Hepatocyte (in vitro differentiated cells): ENCODE data around the gene AADAT. TPM values are rescaled to one million over a fixed set of nuclear protein-coding genes. Genes with fewer than 3 reads are reported as not detected.

Experiments used
- DNase-seq: peaks from one replicate; pipeline ENCODE4 v3.0.0-alpha.2; 2016; ENCODE audit warnings: low spot score
- H2AFZ ChIP-seq: fragments of 200-600 bp; sonication (generic); 2 replicates; pipeline ENCODE4 v1.6.0; 2016; ENCODE audit warnings: antibody characterized with exemption, mild to moderate bottlenecking
- H3K27ac ChIP-seq: fragments of 200-600 bp; sonication (generic); 2 replicates; pipeline ENCODE4 v1.5.1; 2016; ENCODE audit warnings: mild to moderate bottlenecking
- H3K27me3 ChIP-seq: fragments of 200-600 bp; sonication (generic); 2 replicates; pipeline ENCODE4 v1.6.1; 2016
- H3K36me3 ChIP-seq: fragments of 200-600 bp; sonication (generic); replicated peaks from 2 replicates; pipeline ENCODE4 v1.5.1; 2016; ENCODE audit warnings: low read depth; ENCODE audit not compliant: insufficient read depth
- H3K4me1 ChIP-seq: fragments of 200-600 bp; sonication (generic); 2 replicates; pipeline ENCODE4 v1.5.1; 2016; ENCODE audit warnings: mild to moderate bottlenecking, moderate library complexity; ENCODE audit not compliant: insufficient read depth
- H3K4me2 ChIP-seq: fragments of 200-600 bp; sonication (generic); 2 replicates; pipeline ENCODE4 v1.6.0; 2016
- H3K4me3 ChIP-seq: fragments of 200-600 bp; sonication (generic); 2 replicates; pipeline ENCODE4 v1.5.1; 2016; ENCODE audit warnings: mild to moderate bottlenecking
- H3K79me2 ChIP-seq: fragments of 200-600 bp; sonication (generic); 2 replicates; pipeline ENCODE4 v1.6.0; 2017; ENCODE audit warnings: mild to moderate bottlenecking
- H3K9me2 ChIP-seq: fragments of 200-600 bp; sonication (generic); replicated peaks from 2 replicates; pipeline ENCODE4 v1.6.0; 2017; ENCODE audit warnings: mild to moderate bottlenecking; ENCODE audit not compliant: insufficient read depth
- H3K9me3 ChIP-seq: fragments of 200-600 bp; sonication (generic); 2 replicates; pipeline ENCODE4 v1.5.1; 2016; ENCODE audit warnings: low read depth, mild to moderate bottlenecking
- H4K20me1 ChIP-seq: fragments of 200-600 bp; sonication (generic); 2 replicates; pipeline ENCODE4 v1.6.0; 2016; ENCODE audit warnings: mild to moderate bottlenecking; ENCODE audit not compliant: insufficient read depth, poor library complexity, severe bottlenecking
- EZH2 ChIP-seq: fragments of 200-600 bp; sonication (generic); IDR thresholded peaks from 2 replicates; pipeline ENCODE4 v1.6.1; 2016; ENCODE audit warnings: antibody characterized with exemption, mild to moderate bottlenecking, borderline replicate concordance
- EZH2phosphoT487 ChIP-seq: fragments of 200-600 bp; sonication (generic); IDR thresholded peaks from one replicate; pipeline ENCODE4 v1.6.1; 2018; ENCODE audit warnings: antibody characterized with exemption, mild to moderate bottlenecking, low read depth, moderate library complexity; ENCODE audit not compliant: unreplicated experiment, severe bottlenecking
- WGBS: methylation state at CpG from one replicate; pipeline ENCODE4 v1.1.6; 2016; ENCODE audit warnings: low lambda C conversion rate; ENCODE audit errors: missing lambda C conversion rate; 5-methylcytosine and 5-hydroxymethylcytosine counted together
- polyA plus RNA-seq: library from polyadenylated mRNA; unstranded; fragments of >200 nt; fragmentation: Nextera tagmentation; extraction: Ambion mirVana; gene quantifications from 2 replicates; pipeline ENCODE4 v1.2.1, GENCODE V29; 2016
- total RNA-seq: library from RNA; depleted of rRNA; stranded (reverse); fragments of >200 nt; gene quantifications from 2 replicates; pipeline ENCODE4 v1.2.3, GENCODE V29; 2014
- TF ChIP-seq, protein P1 (sequence below): fragments of 200-600 bp; sonication (generic); IDR thresholded peaks from 2 replicates; pipeline ENCODE4 v1.5.1; 2016; ENCODE audit warnings: antibody characterized with exemption, mild to moderate bottlenecking; ENCODE audit not compliant: poor library complexity

AADAT gene
- total and polyA plus RNA-seq, 2 experiments from 2014 or later, result 10.3 to 11.1 TPM

- no peaks in the 10 kb centered on the region for H3K27me3 ChIP-seq
- 63% methylated on average over 5 of the region's 5 CpGs for WGBS
- H3K4me2 ChIP-seq, result no peak overlapping the region
- no peaks in the 10 kb centered on the region for H3K9me2 ChIP-seq
- no peaks in the 10 kb centered on the region for H3K4me1 ChIP-seq
- no peaks in the 10 kb centered on the region for H3K36me3 ChIP-seq
- TF ChIP-seq EZH2, result no peak
- no peak for TF ChIP-seq EZH2phosphoT487
- TF ChIP-seq, protein P1, sequence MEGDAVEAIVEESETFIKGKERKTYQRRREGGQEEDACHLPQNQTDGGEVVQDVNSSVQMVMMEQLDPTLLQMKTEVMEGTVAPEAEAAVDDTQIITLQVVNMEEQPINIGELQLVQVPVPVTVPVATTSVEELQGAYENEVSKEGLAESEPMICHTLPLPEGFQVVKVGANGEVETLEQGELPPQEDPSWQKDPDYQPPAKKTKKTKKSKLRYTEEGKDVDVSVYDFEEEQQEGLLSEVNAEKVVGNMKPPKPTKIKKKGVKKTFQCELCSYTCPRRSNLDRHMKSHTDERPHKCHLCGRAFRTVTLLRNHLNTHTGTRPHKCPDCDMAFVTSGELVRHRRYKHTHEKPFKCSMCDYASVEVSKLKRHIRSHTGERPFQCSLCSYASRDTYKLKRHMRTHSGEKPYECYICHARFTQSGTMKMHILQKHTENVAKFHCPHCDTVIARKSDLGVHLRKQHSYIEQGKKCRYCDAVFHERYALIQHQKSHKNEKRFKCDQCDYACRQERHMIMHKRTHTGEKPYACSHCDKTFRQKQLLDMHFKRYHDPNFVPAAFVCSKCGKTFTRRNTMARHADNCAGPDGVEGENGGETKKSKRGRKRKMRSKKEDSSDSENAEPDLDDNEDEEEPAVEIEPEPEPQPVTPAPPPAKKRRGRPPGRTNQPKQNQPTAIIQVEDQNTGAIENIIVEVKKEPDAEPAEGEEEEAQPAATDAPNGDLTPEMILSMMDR, result no peak
- H3K9me3 ChIP-seq, result no peaks in the 10 kb centered on the region
- H2AFZ ChIP-seq, result no peak overlapping the region
- no peaks in the 10 kb centered on the region for H4K20me1 ChIP-seq
- no peak overlapping the region for H3K27ac ChIP-seq
- no peak for DNase-seq
- no peak overlapping the region for H3K4me3 ChIP-seq
- no peaks in the 10 kb centered on the region for H3K79me2 ChIP-seq
Measured at GRCh38 chr4:170137466-170137865, 47.7 kb upstream of the AADAT start.

- Histone ChIP-seq H2AFZ (no peak overlapping the region), H3K27me3 (no peaks in the 10 kb centered on the region), H3K9me2 (no peaks in the 10 kb centered on the region), H4K20me1 (no peaks in the 10 kb centered on the region), H3K4me3 (no peak overlapping the region), H3K36me3 (no peaks in the 10 kb centered on the region), H3K4me1 (no peaks in the 10 kb centered on the region), H3K9me3 (no peaks in the 10 kb centered on the region), H3K79me2 (no peaks in the 10 kb centered on the region), H3K4me2 (no peak overlapping the region), H3K27ac (no peak overlapping the region)
- no peak for DNase-seq
- TF ChIP-seq, protein P1, result no peak
- no peak for TF ChIP-seq EZH2phosphoT487
- TF ChIP-seq EZH2, result no peak
- WGBS, result 91% methylated on average over 2 of the region's 2 CpGs
Measured at GRCh38 chr4:170134821-170135220, 45.1 kb upstream of the AADAT start.

DNA sequence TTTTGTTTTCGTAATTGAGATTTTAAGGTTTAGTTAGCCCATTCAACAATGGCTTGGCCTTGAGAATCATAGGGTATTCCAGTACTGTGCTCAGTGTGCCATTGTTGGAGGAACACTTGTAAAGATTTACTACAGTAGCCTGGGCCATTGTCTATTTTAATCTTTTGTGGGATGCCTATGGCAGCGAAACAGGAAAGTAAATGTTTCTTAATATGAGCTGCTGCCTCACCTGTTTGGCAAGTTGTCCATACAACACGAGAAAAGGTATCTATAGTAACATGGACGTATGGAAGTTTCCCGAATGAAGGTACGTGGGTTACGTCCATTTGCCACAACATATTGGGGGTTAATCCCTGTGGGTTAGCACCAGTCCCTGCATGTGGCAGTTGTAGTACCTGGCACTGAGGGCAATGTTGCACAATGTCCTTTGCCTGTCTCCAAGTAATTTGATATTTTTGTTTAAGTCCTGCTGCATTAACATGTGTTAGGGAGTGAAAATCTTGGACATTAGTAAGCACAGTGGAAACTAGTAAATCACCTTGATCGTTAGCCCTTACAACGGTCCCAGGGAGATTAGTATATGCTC lies 38.6 kb upstream of the AADAT start:
- no peak overlapping the region for H3K4me3 ChIP-seq
- no peaks in the 10 kb centered on the region for H3K4me1 ChIP-seq
- no peaks in the 10 kb centered on the region for H3K9me3 ChIP-seq
- H3K36me3 ChIP-seq, result no peaks in the 10 kb centered on the region
- DNase-seq, result no peak
- no peak overlapping the region for H3K4me2 ChIP-seq
- H3K27ac ChIP-seq, result no peak overlapping the region
- H4K20me1 ChIP-seq, result no peaks in the 10 kb centered on the region
- no peak overlapping the region for H2AFZ ChIP-seq
- H3K27me3 ChIP-seq, result no peaks in the 10 kb centered on the region
- H3K9me2 ChIP-seq, result no peaks in the 10 kb centered on the region
- no peaks in the 10 kb centered on the region for H3K79me2 ChIP-seq
- TF ChIP-seq, protein P1, result no peak
- TF ChIP-seq EZH2 (no peak), EZH2phosphoT487 (no peak)
- WGBS, result 86% methylated on average over 9 of the region's 9 CpGs
